T-helper 2 cell treated with Interferon-gamma antibody and Interleukin-4, amounts not matched to agents 5 μg/mL and 100 μg/mL, for 36 hours (primary cell): ENCODE results near the gene TNFRSF1A.
A peak's percentile ranks its signal among the peaks of the same experiment; 100 is the strongest.
"Not testable (repeated sequence)": the region's sequence is repeated elsewhere in the genome, so short reads cannot be mapped to it uniquely, and the experiment has no call there.

Experiments used
- DNase-seq: peaks from one replicate; pipeline ENCODE4 v3.0.0; 2021; ENCODE audit warnings: low spot score
- H3K27ac Mint-ChIP-seq: one replicate; pipeline ENCODE4 v1.8.0; 2021; ENCODE audit warnings: mild to moderate bottlenecking, mixed read lengths
- H3K27me3 Mint-ChIP-seq: one replicate; pipeline ENCODE4 v1.8.0; 2021; ENCODE audit warnings: low read depth, mixed read lengths
- H3K36me3 Mint-ChIP-seq: one replicate; pipeline ENCODE4 v1.8.0; 2021; ENCODE audit warnings: low read depth, mixed read lengths
- H3K4me1 Mint-ChIP-seq: one replicate; pipeline ENCODE4 v1.8.0; 2021; ENCODE audit warnings: low read depth, mixed read lengths
- H3K4me3 Mint-ChIP-seq: one replicate; pipeline ENCODE4 v1.8.0; 2022; ENCODE audit warnings: mild to moderate bottlenecking, moderate library complexity, mixed read lengths
- H3K9me3 Mint-ChIP-seq: one replicate; pipeline ENCODE4 v1.8.0; 2021; ENCODE audit warnings: mixed read lengths

TNFRSF1A gene

DNA sequence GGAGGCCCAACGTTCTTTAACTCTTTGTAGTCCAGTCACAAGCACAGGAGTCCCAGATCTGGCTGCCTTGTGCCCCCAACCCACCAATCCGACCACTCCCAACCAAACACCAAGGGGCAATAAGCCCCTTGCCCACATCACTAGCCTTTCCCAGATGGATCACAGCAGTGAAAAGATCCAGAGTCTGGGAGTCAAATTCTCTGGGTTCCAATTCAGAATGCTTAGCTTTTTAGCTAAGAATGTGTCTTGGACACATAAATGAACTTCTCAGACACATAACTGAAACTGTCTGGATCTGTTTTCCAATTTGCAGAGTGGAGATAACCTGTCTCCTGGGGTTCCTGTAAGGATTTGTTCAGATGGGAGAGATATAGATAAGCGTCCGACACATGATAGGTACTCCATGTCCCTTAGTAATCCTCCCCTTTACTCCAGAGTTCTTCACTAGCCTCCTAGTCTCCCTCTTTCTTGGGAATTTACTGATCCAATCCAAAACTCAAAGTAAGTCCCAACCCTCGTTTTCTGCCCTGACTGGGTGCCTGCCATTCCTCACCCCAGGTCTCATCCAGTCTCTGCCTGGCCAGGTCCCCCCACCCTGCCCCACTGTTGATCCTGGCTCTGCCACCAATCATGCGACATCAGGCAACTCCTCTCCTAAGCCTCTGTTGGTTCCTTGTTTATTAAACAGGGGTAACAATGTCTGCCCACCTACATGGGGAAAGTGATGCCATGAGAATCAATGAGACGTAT lies 439 bp upstream of the TNFRSF1A start:
- Mint-ChIP-seq H3K4me1 (peaks cover 37% of the 10 kb centered on the region), H3K27ac (peak overlapping the region; percentile 89)

DNA sequence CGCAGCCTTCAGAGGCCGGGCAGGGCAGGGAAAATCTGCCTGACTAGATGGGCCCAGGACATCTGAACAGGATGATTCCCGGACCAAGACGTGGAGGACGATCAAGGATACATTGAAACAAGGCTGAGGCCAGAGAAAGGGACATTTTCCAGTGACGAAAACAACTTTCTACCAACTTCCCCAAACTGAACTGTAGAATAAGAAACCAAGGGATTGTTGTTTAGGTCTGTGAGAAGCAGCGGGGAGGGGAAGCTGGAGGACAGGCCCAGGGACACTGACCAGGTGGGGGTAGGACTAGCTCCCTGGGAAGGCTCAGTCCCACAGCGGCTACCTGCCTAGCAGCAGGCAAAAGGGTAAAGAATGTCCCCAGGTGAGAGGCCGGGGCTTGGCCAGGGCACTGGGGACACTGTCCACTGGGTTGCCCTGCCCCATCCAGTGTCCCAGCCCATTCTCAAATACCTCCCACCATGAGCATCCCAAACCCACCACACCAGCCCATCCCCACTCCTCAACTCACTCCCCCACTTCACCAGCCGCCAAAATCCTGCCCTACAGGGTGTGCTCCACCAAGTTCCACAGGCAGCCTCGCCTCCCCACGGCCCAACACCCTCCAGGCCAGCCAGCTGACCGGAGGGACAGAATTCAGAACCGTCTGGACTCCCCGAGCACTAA lies 995 bp downstream of the TNFRSF1A start:
- Mint-ChIP-seq H3K4me3 (no peak overlapping the region), H3K27me3 (no peaks in the 10 kb centered on the region), H3K9me3 (no peaks in the 10 kb centered on the region), H3K27ac (no peak overlapping the region), H3K36me3 (peaks cover 4% of the 10 kb centered on the region), H3K4me1 (peaks cover 35% of the 10 kb centered on the region)
- DNase-seq = no peak

More for the DNA sequence above, 439 bp upstream of the TNFRSF1A start:
- Mint-ChIP-seq H3K4me3 (no peak overlapping the region), H3K36me3 (peaks cover 4% of the 10 kb centered on the region), H3K9me3 (no peaks in the 10 kb centered on the region), H3K27me3 (no peaks in the 10 kb centered on the region)
- DNase-seq = no peak

DNA sequence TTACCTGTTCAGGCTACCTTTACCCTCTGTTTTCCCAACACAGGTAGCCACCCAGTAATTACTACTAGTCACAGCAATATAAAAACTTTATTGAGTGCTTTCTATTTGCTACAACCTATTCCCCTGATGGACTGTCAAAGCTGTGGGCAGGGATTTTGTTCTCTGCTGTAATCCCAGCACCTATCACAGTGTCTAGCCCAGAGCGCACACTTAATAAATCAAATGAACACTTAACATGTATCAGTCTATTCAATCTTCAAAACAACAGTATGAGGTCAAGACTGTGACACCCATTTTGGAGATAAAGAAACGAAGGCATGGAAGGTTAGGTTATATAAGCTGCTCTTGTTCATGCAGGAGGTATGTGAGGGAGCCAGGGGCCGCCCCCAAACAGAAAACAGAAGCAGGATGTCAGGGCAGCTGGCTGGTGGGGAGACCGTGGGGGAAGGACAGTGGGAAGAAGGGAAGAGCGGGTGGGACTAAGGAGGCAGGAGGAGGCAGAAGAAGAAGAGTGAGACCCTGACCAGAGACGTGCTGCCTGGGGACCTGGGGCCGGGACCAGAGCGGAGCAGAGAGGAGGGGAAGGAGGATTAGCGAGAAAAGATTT lies 1.7 kb downstream of the TNFRSF1A start:
- DNase-seq = no peak
- H3K27me3 Mint-ChIP-seq = no peaks in the 10 kb centered on the region
- H3K27ac Mint-ChIP-seq = no peak overlapping the region
- no peak overlapping the region for H3K4me3 Mint-ChIP-seq
- H3K36me3 Mint-ChIP-seq = peaks cover 7% of the 10 kb centered on the region
- H3K9me3 Mint-ChIP-seq = no peaks in the 10 kb centered on the region
- H3K4me1 Mint-ChIP-seq = peaks cover 35% of the 10 kb centered on the region

DNA sequence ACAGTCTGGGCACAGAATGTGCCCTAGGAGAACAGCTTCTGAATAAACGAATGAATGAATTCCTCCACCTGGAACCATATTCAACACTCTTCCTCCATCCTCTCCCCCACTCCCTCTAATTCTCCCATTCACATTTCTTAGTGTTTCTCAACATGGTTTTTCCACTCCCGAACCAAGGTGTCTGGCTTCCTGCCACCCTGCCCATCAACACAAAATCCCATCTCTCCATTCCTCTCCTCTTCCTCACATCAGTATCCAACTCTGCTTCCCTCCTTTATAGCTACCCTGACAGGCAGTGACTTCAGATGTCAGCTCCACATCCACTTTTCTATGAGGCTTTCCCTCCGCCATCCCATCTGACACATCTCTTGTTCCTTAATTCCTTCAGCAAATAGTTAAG lies 2.9 kb downstream of the TNFRSF1A start:
- Mint-ChIP-seq H3K36me3 (peaks cover 15% of the 10 kb centered on the region), H3K4me3 (no peak overlapping the region), H3K27ac (no peak overlapping the region), H3K4me1 (peaks cover 42% of the 10 kb centered on the region), H3K27me3 (no peaks in the 10 kb centered on the region), H3K9me3 (no peaks in the 10 kb centered on the region)
- no peak for DNase-seq

DNA sequence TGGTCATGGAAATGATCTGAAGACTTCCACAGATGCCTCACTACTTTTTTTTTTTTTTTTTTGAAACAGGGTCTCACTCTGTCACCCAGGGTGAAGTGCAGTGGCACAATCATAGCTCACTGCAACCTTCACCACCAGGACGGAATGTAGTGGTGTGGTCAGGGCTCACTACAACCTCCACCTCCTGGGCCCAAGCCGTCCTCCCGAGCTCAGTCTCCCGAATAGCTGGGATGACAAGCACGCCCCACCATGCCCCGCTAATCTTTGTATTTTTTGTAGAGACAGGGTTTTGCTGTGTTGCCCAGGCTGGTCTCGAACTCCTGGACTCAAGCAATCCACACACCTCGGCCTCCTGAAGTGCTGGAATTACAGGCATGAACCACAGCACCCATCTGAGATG lies 3.3 kb downstream of the TNFRSF1A start:
- peaks cover 46% of the 10 kb centered on the region for H3K4me1 Mint-ChIP-seq
- DNase-seq, H3K27me3 Mint-ChIP-seq: not testable (repeated sequence)

DNA sequence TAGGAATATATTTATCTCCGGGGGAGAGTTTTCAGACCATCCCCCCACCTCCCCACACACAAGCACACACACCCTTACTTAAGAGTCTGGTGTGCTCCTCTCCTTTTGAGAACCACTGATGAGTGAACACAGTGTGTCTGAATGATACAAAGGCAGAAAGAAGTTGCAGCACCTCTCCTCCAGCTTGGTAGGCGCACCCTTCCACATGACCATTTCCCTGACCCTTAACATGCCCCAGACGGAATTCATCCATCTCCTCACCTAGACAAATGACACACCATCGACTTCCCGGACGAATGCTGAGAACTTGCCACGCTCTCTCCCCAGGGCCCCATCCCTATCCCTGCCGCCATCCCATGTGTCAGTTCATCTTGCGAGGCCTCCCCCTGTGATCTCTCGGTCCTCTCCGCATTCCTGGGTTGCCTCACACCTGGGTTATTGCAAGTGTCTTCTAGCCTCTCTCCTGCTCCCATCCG lies 3.9 kb downstream of the TNFRSF1A start:
- Mint-ChIP-seq H3K9me3 (no peaks in the 10 kb centered on the region), H3K4me3 (no peak overlapping the region), H3K4me1 (peaks cover 45% of the 10 kb centered on the region), H3K36me3 (peaks cover 24% of the 10 kb centered on the region), H3K27me3 (no peaks in the 10 kb centered on the region), H3K27ac (no peak overlapping the region)
- no peak for DNase-seq

More for the DNA sequence above, 3.3 kb downstream of the TNFRSF1A start:
- not testable (repeated sequence) for H3K27ac Mint-ChIP-seq, H3K4me3 Mint-ChIP-seq, H3K9me3 Mint-ChIP-seq
- peaks cover 19% of the 10 kb centered on the region for H3K36me3 Mint-ChIP-seq

DNA sequence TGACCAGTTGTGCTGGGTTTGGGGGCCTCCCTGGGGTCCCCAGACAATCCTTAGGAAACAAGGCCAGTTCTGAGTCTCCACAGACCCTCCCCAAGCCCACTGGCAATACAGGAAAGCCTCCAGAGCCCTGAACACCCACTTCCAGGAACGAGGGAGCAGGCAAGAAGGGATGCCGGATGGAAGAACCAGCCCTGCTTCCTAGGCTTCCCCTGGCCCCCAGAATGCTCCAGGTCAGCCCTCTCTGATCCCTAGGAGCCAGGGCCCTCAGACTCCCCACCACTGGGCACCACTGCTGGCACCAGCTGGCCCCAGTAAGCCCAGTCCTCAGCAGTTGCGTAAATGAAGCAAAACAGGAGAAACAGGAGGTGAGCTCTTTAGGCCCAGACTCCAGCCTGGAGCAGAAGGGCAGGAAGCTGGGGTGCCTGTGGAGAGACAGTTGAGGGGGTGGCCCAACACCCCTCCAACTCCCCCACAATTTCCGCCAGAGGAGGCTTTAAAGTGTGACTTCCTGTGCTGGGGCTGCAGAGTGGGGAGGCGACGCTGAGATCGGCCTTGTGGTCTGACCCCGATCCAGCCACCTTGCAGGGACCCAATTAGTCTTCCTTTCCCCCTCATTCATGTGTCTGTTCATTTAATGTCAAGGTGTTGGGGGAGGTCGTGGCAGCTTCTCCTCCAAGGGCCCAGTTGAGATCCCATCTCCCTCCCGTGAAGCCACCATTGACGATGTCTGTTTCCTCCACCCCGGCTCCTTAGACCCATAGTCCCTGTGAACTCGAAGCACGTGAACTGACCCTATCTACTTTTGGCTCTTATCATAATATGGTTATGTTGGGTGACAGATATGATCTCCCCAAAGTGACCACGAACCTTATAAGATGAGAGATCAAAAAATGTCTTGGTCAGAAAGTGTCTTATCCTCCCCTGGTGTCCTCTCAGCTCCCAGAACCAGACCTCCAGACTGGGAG lies 4.7 kb downstream of the TNFRSF1A start:
- no peaks in the 10 kb centered on the region for H3K9me3 Mint-ChIP-seq
- DNase-seq = peak; percentile 46
- H3K27ac Mint-ChIP-seq = no peak overlapping the region
- H3K4me3 Mint-ChIP-seq = no peak overlapping the region
- peaks cover 29% of the 10 kb centered on the region for H3K36me3 Mint-ChIP-seq
- H3K27me3 Mint-ChIP-seq = no peaks in the 10 kb centered on the region
- peaks cover 42% of the 10 kb centered on the region for H3K4me1 Mint-ChIP-seq

DNA sequence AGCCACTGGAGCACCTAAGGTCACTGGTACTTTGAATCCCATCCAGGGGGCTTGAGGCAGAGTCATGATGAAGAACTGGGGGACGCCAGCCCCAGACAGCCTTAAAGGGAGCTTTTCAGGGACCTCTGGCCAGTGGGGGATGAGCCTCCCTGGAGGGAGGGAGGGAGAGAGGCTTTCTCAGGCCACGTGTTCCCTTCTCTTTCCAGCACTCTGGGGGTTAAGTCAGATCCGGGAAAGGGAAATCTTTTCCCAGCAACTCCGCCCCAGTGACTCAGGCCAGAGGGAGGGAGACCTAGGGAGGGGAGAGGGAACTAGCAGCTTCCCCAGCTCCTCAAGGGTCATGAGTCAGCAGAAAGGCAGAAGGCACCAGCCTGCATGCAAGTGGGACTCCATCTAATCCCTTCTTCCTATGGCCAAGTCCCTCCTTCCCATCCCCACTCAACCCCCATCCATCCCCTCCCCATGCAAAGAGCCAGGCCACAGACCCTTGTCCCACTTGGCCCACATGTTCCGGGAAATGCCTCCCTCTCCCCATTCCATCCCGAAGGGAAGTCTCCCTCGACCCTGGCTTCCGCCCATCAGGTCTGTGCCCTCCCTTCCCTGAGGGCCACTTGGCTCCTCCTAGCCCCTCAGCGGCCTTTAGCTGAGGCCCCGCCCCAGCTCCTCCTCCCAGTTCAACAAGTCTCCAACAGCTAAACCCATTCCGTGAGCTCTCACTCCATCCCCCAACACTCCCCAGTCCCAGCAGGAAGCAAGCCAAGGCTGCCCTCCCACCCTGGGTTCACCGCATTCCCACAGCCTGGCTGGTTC lies 5.6 kb downstream of the TNFRSF1A start:
- Mint-ChIP-seq H3K36me3 (peaks cover 32% of the 10 kb centered on the region), H3K4me3 (no peak overlapping the region), H3K4me1 (peaks cover 37% of the 10 kb centered on the region), H3K27ac (no peak overlapping the region), H3K9me3 (no peaks in the 10 kb centered on the region), H3K27me3 (no peaks in the 10 kb centered on the region)
- peak; percentile 49 for DNase-seq

DNA sequence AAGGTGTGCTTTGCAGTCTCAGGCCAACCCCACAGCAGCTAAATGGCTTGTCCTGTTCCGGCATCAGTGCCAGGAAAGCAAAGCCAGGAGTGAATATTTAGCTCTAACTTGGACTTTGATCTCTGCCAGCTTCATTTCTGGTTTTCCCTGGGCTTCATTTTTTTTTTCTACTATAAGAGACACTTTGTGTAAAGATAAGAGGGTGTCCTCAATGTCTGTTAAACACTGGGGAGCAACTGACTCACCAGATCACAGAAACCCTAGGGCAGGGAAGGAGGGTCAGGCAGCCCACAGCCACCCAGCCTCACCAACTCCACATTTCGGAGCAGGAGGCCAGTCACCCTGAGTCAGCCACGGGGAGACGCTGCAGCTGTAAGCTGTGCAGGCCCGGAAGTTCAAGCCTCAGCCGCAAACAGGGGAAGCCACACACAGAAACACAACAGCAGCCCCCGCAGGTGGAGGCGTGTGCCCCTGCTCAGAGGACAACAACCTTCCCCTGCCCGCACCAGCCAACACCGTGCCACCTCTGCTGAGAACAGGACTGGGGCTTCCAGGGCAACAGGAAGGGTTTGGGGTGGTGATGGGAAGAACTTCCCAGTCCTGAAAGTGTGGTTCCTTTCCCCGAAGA lies 6.3 kb downstream of the TNFRSF1A start:
- no peaks in the 10 kb centered on the region for H3K27me3 Mint-ChIP-seq
- no peak overlapping the region for H3K27ac Mint-ChIP-seq
- H3K9me3 Mint-ChIP-seq = no peaks in the 10 kb centered on the region
- H3K4me3 Mint-ChIP-seq = no peak overlapping the region
- peaks cover 33% of the 10 kb centered on the region for H3K36me3 Mint-ChIP-seq
- H3K4me1 Mint-ChIP-seq = peaks cover 37% of the 10 kb centered on the region
- peak; percentile 89 for DNase-seq

DNA sequence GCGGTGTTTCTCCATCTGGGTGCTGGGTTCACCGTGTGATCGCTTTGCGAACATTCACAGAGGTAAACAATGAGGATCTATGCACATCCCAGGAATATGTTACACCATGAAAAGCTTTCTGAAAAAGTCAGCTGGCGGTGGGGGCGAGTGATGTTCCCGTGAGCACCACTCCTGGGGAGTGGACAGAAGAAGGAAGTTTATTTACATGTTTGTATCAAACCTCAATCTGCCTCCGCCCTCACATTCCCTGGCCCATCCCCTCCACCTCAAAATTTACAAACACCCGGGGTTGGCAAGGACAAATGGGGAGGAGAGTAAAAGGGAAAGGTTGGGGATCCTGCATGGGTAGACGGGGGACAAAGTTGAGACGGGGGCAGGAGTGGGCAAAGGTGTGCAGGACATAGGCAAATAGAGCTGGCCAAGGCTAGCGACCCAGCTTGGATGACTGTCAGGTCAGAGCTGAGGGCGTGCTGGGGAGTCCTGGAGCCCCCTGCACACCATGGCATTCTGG lies 6.9 kb downstream of the TNFRSF1A start:
- H3K27ac Mint-ChIP-seq = no peak overlapping the region
- no peaks in the 10 kb centered on the region for H3K27me3 Mint-ChIP-seq
- no peak for DNase-seq
- H3K4me1 Mint-ChIP-seq = peaks cover 37% of the 10 kb centered on the region
- no peak overlapping the region for H3K4me3 Mint-ChIP-seq
- peaks cover 39% of the 10 kb centered on the region for H3K36me3 Mint-ChIP-seq
- H3K9me3 Mint-ChIP-seq = no peaks in the 10 kb centered on the region

DNA sequence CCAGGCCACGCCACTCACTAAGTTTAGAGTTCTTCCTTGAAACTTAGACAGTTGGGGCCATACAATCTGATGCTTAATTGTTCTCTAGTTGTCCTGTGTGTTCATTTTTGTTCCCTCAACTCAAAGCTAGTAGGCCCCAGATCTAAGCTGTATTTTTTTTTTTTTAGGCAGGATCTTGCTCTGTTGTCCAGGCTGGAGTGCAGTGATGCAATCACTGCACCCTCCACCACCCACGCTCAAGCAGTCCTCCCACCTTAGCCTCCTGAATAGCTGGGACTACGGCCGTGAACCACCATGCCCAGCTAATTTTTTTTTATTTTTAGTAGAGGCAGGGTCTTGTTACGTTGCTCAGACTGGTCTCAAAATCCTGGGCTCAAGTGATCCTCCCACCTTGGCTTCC lies 7.5 kb downstream of the TNFRSF1A start:
- Mint-ChIP-seq H3K36me3 (peaks cover 42% of the 10 kb centered on the region), H3K4me1 (peaks cover 37% of the 10 kb centered on the region), H3K9me3 (no peaks in the 10 kb centered on the region), H3K27ac (peak overlapping the region; percentile 24), H3K4me3 (no peak overlapping the region), H3K27me3 (no peaks in the 10 kb centered on the region)
- no peak for DNase-seq

DNA sequence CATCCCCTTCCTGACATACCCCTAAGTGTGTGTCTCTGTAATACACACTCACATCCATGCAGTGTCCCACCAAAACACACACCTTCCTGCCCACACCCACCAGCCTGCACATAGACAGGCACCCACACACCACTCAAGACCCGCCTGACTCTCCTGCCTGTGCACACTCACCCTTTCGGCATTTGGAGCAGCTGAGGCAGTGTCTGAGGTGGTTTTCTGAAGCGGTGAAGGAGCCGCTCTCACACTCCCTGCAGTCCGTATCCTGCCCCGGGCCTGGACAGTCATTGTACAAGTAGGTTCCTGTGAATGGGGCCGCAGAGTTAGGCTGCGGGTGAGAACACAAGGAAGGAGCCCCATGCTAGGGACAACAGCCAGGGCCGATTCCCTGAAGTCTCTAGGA lies 8.3 kb downstream of the TNFRSF1A start:
- Mint-ChIP-seq H3K4me3 (peak overlapping the region; percentile 46), H3K27me3 (no peaks in the 10 kb centered on the region), H3K4me1 (peaks cover 37% of the 10 kb centered on the region), H3K36me3 (peaks cover 42% of the 10 kb centered on the region), H3K27ac (peak overlapping the region; percentile 38), H3K9me3 (no peaks in the 10 kb centered on the region)
- DNase-seq = no peak
